Activated CD8-positive, alpha-beta T cell treated with anti-CD3 and anti-CD28 coated beads for 36 hours (primary cell): ENCODE measurements around the gene DLG2. TPM values are rescaled to one million over a fixed set of nuclear protein-coding genes. Genes with fewer than 3 reads are reported as not detected.

Experiments
- ATAC-seq: fragments of 200-7000 bp; cut with Tn5 transposase; one replicate; pipeline ENCODE4 v1.10.0; 2021; ENCODE audit warnings: mild to moderate bottlenecking, moderate library complexity
- CTCF ChIA-PET: fragments of 350-600 bp; sonication (Branson Sonifier 250); formaldehyde crosslinking; loops from one replicate; lab custom pipeline; 2021; ENCODE audit warnings: antibody characterized with exemption; lab: Charles Lee
- POLR2A ChIA-PET: fragments of 350-600 bp; sonication (Branson Sonifier 250); formaldehyde crosslinking; loops from one replicate; lab custom pipeline; 2021; ENCODE audit warnings: antibody characterized with exemption; lab: Charles Lee
- DNase-seq: peaks from one replicate; pipeline ENCODE4 v3.0.0-alpha.2; 2020
- H3K27ac Mint-ChIP-seq: one replicate; pipeline ENCODE4 v1.8.0; 2021; ENCODE audit warnings: mild to moderate bottlenecking, mixed read lengths
- H3K27me3 Mint-ChIP-seq: one replicate; pipeline ENCODE4 v1.8.0; 2021; ENCODE audit warnings: mixed read lengths
- H3K36me3 Mint-ChIP-seq: one replicate; pipeline ENCODE4 v1.8.0; 2021; ENCODE audit warnings: low read depth, mixed read lengths
- H3K4me1 Mint-ChIP-seq: one replicate; pipeline ENCODE4 v1.8.0; 2021; ENCODE audit warnings: low read depth, mixed read lengths
- H3K4me3 Mint-ChIP-seq: one replicate; pipeline ENCODE4 v1.8.0; 2021; ENCODE audit warnings: mild to moderate bottlenecking, moderate library complexity, mixed read lengths
- H3K9me3 Mint-ChIP-seq: one replicate; pipeline ENCODE4 v1.8.0; 2021; ENCODE audit warnings: mixed read lengths
- intact Hi-C: fragments of 100-400 bp; cut with micrococcal nuclease; formaldehyde crosslinking; loops from one replicate; pipeline ENCODE4 v1.10.0; 2022
- total RNA-seq, 2 experiments: library from RNA; stranded (reverse); gene quantifications; one replicate each; pipeline ENCODE4 v1.2.3, GENCODE V29; 2021
- TF ChIP-seq, protein P1 (sequence below): fragments of 200-600 bp; IDR thresholded peaks from one replicate; pipeline ENCODE4 v1.8.0; 2022; ENCODE audit warnings: antibody characterized with exemption, mild to moderate bottlenecking

Gene DLG2
- total RNA-seq, 2 experiments from 2014 or later: 2.2 to 2.6 TPM

GRCh38 chr11:83572581-83573496 lies 2054.3 kb downstream of the DLG2 start:
- ChIA-PET POLR2A (no interaction called here), CTCF (no interaction called here)
- H3K27me3 Mint-ChIP-seq: peaks cover 7% of the 10 kb centered on the region
- H3K27ac Mint-ChIP-seq: no peak overlapping the region
- no peak for ATAC-seq
- H3K9me3 Mint-ChIP-seq: no peaks in the 10 kb centered on the region
- TF ChIP-seq, protein P1, sequence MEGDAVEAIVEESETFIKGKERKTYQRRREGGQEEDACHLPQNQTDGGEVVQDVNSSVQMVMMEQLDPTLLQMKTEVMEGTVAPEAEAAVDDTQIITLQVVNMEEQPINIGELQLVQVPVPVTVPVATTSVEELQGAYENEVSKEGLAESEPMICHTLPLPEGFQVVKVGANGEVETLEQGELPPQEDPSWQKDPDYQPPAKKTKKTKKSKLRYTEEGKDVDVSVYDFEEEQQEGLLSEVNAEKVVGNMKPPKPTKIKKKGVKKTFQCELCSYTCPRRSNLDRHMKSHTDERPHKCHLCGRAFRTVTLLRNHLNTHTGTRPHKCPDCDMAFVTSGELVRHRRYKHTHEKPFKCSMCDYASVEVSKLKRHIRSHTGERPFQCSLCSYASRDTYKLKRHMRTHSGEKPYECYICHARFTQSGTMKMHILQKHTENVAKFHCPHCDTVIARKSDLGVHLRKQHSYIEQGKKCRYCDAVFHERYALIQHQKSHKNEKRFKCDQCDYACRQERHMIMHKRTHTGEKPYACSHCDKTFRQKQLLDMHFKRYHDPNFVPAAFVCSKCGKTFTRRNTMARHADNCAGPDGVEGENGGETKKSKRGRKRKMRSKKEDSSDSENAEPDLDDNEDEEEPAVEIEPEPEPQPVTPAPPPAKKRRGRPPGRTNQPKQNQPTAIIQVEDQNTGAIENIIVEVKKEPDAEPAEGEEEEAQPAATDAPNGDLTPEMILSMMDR: no peak
- intact Hi-C loops: no loop called here
- no peaks in the 10 kb centered on the region for H3K4me1 Mint-ChIP-seq
- no peak overlapping the region for H3K4me3 Mint-ChIP-seq
- DNase-seq: no peak
- no peaks in the 10 kb centered on the region for H3K36me3 Mint-ChIP-seq

- Mint-ChIP-seq H3K9me3 (no peaks in the 10 kb centered on the region), H3K4me1 (no peaks in the 10 kb centered on the region), H3K36me3 (no peaks in the 10 kb centered on the region), H3K4me3 (no peak overlapping the region), H3K27ac (no peak overlapping the region), H3K27me3 (peaks cover 7% of the 10 kb centered on the region)
- ATAC-seq: no peak
- intact Hi-C loops: no loop called here
- ChIA-PET CTCF (interaction anchor here (0.6 kb wide), 1 partner anchor 296 kb away, joined by 3 read pairs; no protein-coding TSS in a partner anchor), POLR2A (no interaction called here)
- TF ChIP-seq, protein P1: no peak
- no peak for DNase-seq
Measured at GRCh38 chr11:83571302-83571701, 2055.8 kb downstream of the DLG2 start.

GRCh38 chr11:83569134-83569805 lies 2057.9 kb downstream of the DLG2 start:
- Mint-ChIP-seq H3K9me3 (no peaks in the 10 kb centered on the region), H3K27me3 (peaks cover 9% of the 10 kb centered on the region), H3K36me3 (no peaks in the 10 kb centered on the region), H3K27ac (no peak overlapping the region), H3K4me3 (no peak overlapping the region), H3K4me1 (no peaks in the 10 kb centered on the region)
- CTCF ChIA-PET: no interaction called here
- no peak for ATAC-seq
- TF ChIP-seq, protein P1: no peak
- DNase-seq: no peak
- POLR2A ChIA-PET: interaction anchor here (0.9 kb wide), 1 partner anchor 14 kb away, joined by 3 read pairs; no protein-coding TSS in a partner anchor
- intact Hi-C loops: no loop called here

GRCh38 chr11:83568516-83568915 lies 2058.6 kb downstream of the DLG2 start:
- Mint-ChIP-seq H3K27ac (no peak overlapping the region), H3K36me3 (no peaks in the 10 kb centered on the region), H3K27me3 (peaks cover 7% of the 10 kb centered on the region), H3K4me3 (no peak overlapping the region), H3K9me3 (no peaks in the 10 kb centered on the region), H3K4me1 (no peaks in the 10 kb centered on the region)
- POLR2A ChIA-PET: interaction anchor here (0.9 kb wide), 1 partner anchor 13 kb away, joined by 3 read pairs; no protein-coding TSS in a partner anchor
- intact Hi-C loops: no loop called here
- CTCF ChIA-PET: interaction anchor here (1.3 kb wide), 1 partner anchor 13 kb away, joined by 3 read pairs; no protein-coding TSS in a partner anchor
- no peak for DNase-seq
- ATAC-seq: no peak
- TF ChIP-seq, protein P1: no peak
